ENCODE data around the gene DCAF12L2. TPM values are rescaled to one million over a fixed set of nuclear protein-coding genes. Genes with fewer than 3 reads are reported as not detected.

Gene DCAF12L2
- total and polyA plus RNA-seq, 2 donors (not counting 3 experiments of a cell fraction or from before 2014, with no cell fraction given): 0.04 TPM; not detected in 1

DNA sequence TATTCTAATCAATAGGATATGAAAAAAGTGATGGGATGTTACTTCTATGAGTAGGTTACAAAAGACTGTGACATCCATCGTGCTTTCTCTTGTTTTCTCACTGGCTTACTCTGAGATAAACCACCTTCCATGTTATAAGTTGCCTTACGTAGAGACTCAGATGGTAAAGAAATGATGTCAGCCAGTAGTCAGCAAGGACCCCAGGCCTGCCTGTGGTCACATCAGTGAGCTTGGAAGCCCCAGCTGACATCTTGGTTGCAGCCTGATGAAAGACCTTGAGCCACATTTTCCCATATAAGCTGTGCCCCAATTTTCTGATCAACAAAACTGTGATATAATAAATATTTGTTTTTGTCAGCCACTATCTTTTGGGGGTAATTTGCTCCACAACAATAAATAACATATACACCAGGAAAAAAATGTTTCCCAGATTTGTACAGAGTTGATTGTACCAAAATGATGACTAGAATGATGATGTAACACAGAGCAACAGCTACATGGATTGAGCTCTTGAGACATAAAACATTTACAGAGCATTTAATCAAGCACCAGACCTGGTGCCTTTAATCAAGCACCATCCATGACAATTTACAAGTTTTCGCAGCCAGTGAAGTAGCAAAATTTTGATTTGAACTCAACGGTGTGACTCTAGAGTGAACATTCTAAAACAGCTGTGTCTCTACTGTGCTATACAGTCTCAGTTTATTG lies 11.2 kb upstream of the DCAF12L2 start:
- dilution Hi-C loops (cut with MboI; ENCODE audit: extremely low pct_ligation_motif_present, low sequenced_read_pairs): no loop called here
- TF ChIP-seq EZH2 (IDR thresholded peaks at IDR 0.05; ENCODE audit: borderline replicate concordance, low read depth, low read length, severe bottlenecking) (no peak), FOS (IDR thresholded peaks at IDR 0.05; ENCODE audit: borderline replicate concordance, insufficient read depth, low read length) (no peak), MAX (IDR thresholded peaks at IDR 0.05; ENCODE audit: insufficient read depth, insufficient read length) (no peak), POLR2AphosphoS5 (IDR thresholded peaks at IDR 0.05; ENCODE audit: insufficient read depth, low read depth, low read length) (no peak), POLR2A (IDR thresholded peaks at IDR 0.05; ENCODE audit: low read depth, low read length) (no peak)
- no TSS peak for BruUV-seq (replicated peaks)
- FAIRE-seq (no peak), DNase-seq (ENCODE audit: low read depth, low spot score) (no peak)
- no peaks in the 10 kb centered on the region for H4K20me1 ChIP-seq (replicated peaks; ENCODE audit: control insufficient read depth, extremely low read depth, insufficient read depth, low read length)
- no peak overlapping the region for H3K27ac ChIP-seq (ENCODE audit: insufficient read depth, low read depth, low read length)
- ChIA-PET CTCF (no interaction called here), POLR2A (no interaction called here)
- no peak overlapping the region for H3K4me3 ChIP-seq (replicated peaks in 1 of 3; ENCODE audit: insufficient read depth in 1 of 3, low read depth in 1 of 3, low read length in 3 of 3)
- H3K4me2 ChIP-seq (ENCODE audit: insufficient read depth, low read length): no peak overlapping the region
- H3K9ac ChIP-seq (replicated peaks; ENCODE audit: extremely low read depth, insufficient read depth, low read length): no peak overlapping the region
- intact Hi-C loops (cut with micrococcal nuclease): no loop called here
- H3K9me3 ChIP-seq (replicated peaks; ENCODE audit: control insufficient read depth, insufficient read depth, low read length): no peaks in the 10 kb centered on the region
- H3K79me2 ChIP-seq (ENCODE audit: control insufficient read depth, insufficient read depth, low read length): no peaks in the 10 kb centered on the region
- no peaks in the 10 kb centered on the region for H3K36me3 ChIP-seq (ENCODE audit: control insufficient read depth in 2 of 2, extremely low read depth in 1 of 2, insufficient read depth in 2 of 2, low read length in 2 of 2)
- H3K27me3 ChIP-seq (ENCODE audit: control insufficient read depth in 2 of 2, insufficient read depth in 2 of 2, low read length in 2 of 2): no peaks in the 10 kb centered on the region
- H3K4me1 ChIP-seq (ENCODE audit: control insufficient read depth, extremely low read depth, insufficient read depth, low read length): no peaks in the 10 kb centered on the region
- no peaks in the 10 kb centered on the region for H3K9me1 ChIP-seq (replicated peaks; ENCODE audit: control insufficient read depth, extremely low read depth, insufficient read depth, low read length)
- H2AFZ ChIP-seq (ENCODE audit: low read depth, low read length): no peak overlapping the region

- intact Hi-C loops (cut with micrococcal nuclease): no loop called here
- BruUV-seq (replicated peaks): no TSS peak
- ChIA-PET POLR2A (no interaction called here), CTCF (no interaction called here)
- dilution Hi-C loops (cut with MboI; ENCODE audit: extremely low pct_ligation_motif_present, low sequenced_read_pairs): no loop called here
- H4K20me1 ChIP-seq (replicated peaks; ENCODE audit: control insufficient read depth, extremely low read depth, insufficient read depth, low read length): no peaks in the 10 kb centered on the region
- no peaks in the 10 kb centered on the region for H3K27me3 ChIP-seq (ENCODE audit: control insufficient read depth in 2 of 2, insufficient read depth in 2 of 2, low read length in 2 of 2)
- TF ChIP-seq, protein P1, sequence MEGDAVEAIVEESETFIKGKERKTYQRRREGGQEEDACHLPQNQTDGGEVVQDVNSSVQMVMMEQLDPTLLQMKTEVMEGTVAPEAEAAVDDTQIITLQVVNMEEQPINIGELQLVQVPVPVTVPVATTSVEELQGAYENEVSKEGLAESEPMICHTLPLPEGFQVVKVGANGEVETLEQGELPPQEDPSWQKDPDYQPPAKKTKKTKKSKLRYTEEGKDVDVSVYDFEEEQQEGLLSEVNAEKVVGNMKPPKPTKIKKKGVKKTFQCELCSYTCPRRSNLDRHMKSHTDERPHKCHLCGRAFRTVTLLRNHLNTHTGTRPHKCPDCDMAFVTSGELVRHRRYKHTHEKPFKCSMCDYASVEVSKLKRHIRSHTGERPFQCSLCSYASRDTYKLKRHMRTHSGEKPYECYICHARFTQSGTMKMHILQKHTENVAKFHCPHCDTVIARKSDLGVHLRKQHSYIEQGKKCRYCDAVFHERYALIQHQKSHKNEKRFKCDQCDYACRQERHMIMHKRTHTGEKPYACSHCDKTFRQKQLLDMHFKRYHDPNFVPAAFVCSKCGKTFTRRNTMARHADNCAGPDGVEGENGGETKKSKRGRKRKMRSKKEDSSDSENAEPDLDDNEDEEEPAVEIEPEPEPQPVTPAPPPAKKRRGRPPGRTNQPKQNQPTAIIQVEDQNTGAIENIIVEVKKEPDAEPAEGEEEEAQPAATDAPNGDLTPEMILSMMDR (IDR thresholded peaks at IDR 0.05; ENCODE audit: extremely low read depth in 1 of 2, insufficient read depth in 1 of 2, low read depth in 1 of 2, low read length in 2 of 2): no peak
- TF ChIP-seq EZH2 (IDR thresholded peaks at IDR 0.05; ENCODE audit: borderline replicate concordance, low read depth, low read length, severe bottlenecking): no peak
- H3K9ac ChIP-seq (replicated peaks; ENCODE audit: extremely low read depth, insufficient read depth, low read length): no peak overlapping the region
- H2AFZ ChIP-seq (ENCODE audit: low read depth, low read length): no peak overlapping the region
- H3K4me1 ChIP-seq (ENCODE audit: control insufficient read depth, extremely low read depth, insufficient read depth, low read length): no peaks in the 10 kb centered on the region
- no peaks in the 10 kb centered on the region for H3K9me1 ChIP-seq (replicated peaks; ENCODE audit: control insufficient read depth, extremely low read depth, insufficient read depth, low read length)
- no peak overlapping the region for H3K4me3 ChIP-seq (replicated peaks in 1 of 3; ENCODE audit: insufficient read depth in 1 of 3, low read depth in 1 of 3, low read length in 3 of 3)
- no peak overlapping the region for H3K27ac ChIP-seq (ENCODE audit: insufficient read depth, low read depth, low read length)
- H3K4me2 ChIP-seq (ENCODE audit: insufficient read depth, low read length): no peak overlapping the region
- FAIRE-seq: no peak
- no peaks in the 10 kb centered on the region for H3K36me3 ChIP-seq (ENCODE audit: control insufficient read depth in 2 of 2, extremely low read depth in 1 of 2, insufficient read depth in 2 of 2, low read length in 2 of 2)
- no peak for DNase-seq (ENCODE audit: low read depth, low spot score)
- no peaks in the 10 kb centered on the region for H3K79me2 ChIP-seq (ENCODE audit: control insufficient read depth, insufficient read depth, low read length)
- no peaks in the 10 kb centered on the region for H3K9me3 ChIP-seq (replicated peaks; ENCODE audit: control insufficient read depth, insufficient read depth, low read length)
Measured at GRCh38 chrX:126170720-126171119, 4.6 kb upstream of the DCAF12L2 start.
